PC-9 (cell line): ENCODE measurements around the gene ALG12. TPM values are rescaled to one million over a fixed set of nuclear protein-coding genes. Genes with fewer than 3 reads are reported as not detected.

Experiments
- BruUV-seq: library from RNA; stranded (reverse); fragments of 400-500 nt; replicated peaks from 2 replicates; lab custom pipeline; 2021; lab: Mats Ljungman, UMichigan
- CTCF ChIA-PET: fragments of 300-600 bp; sonication (Branson Sonifier 250); formaldehyde crosslinking; loops from one replicate; lab custom pipeline; 2022; ENCODE audit warnings: antibody characterized with exemption; lab: Charles Lee
- POLR2A ChIA-PET: fragments of 300-600 bp; sonication (Branson Sonifier 250); formaldehyde crosslinking; loops from one replicate; lab custom pipeline; 2022; ENCODE audit warnings: antibody characterized with exemption; ENCODE audit not compliant: unreplicated experiment; lab: Charles Lee
- DNase-seq, 2 experiments: peaks; one replicate each; pipeline versions ENCODE4 v3.0.0 to v3.0.0-alpha.2; 2015 to 2022; ENCODE audit warnings: mixed read lengths in 1 of 2
- H2AFZ ChIP-seq: fragments of 200-600 bp; sonication (generic); 2 replicates; pipeline ENCODE4 v1.8.1; 2017; ENCODE audit warnings: antibody characterized with exemption
- H3F3A ChIP-seq: fragments of 200-600 bp; sonication (generic); 2 replicates; pipeline ENCODE4 v1.8.1; 2017; ENCODE audit warnings: antibody characterized with exemption, mild to moderate bottlenecking, low read depth; ENCODE audit not compliant: insufficient read depth
- H3K27ac ChIP-seq: fragments of 200-600 bp; sonication (generic); 2 replicates; pipeline ENCODE4 v1.6.1; 2016; ENCODE audit warnings: mixed run types
- H3K27me3 ChIP-seq: fragments of 200-600 bp; sonication (generic); 2 replicates; pipeline ENCODE4 v1.6.1; 2016; ENCODE audit warnings: low read depth, mixed run types; ENCODE audit not compliant: insufficient read depth
- H3K36me3 ChIP-seq: fragments of 200-600 bp; sonication (generic); 2 replicates; pipeline ENCODE4 v1.6.1; 2016; ENCODE audit warnings: low read depth, mixed run types
- H3K4me1 ChIP-seq: fragments of 200-600 bp; sonication (generic); replicated peaks from 2 replicates; pipeline ENCODE4 v1.6.1; 2016; ENCODE audit warnings: mixed run types; ENCODE audit not compliant: insufficient read depth
- H3K4me2 ChIP-seq: fragments of 200-600 bp; sonication (generic); 2 replicates; pipeline ENCODE4 v1.6.1; 2017; ENCODE audit warnings: mixed run types
- H3K4me3 ChIP-seq: fragments of 200-600 bp; sonication (generic); 2 replicates; pipeline ENCODE4 v1.6.1; 2016; ENCODE audit warnings: mixed run types
- H3K79me2 ChIP-seq: fragments of 200-600 bp; sonication (generic); 2 replicates; pipeline ENCODE4 v1.6.1; 2017; ENCODE audit warnings: low read depth, mixed run types
- H3K9me2 ChIP-seq: fragments of 200-600 bp; sonication (generic); 2 replicates; pipeline ENCODE4 v1.8.1; 2017; ENCODE audit warnings: mild to moderate bottlenecking; ENCODE audit not compliant: insufficient read depth
- H3K9me3 ChIP-seq: fragments of 200-600 bp; sonication (generic); 2 replicates; pipeline ENCODE4 v1.8.1; 2016; ENCODE audit warnings: low read depth; ENCODE audit not compliant: insufficient read depth
- H4K20me1 ChIP-seq: fragments of 200-600 bp; sonication (generic); 2 replicates; pipeline ENCODE4 v1.8.1; 2017; ENCODE audit not compliant: insufficient read depth
- CTCF ChIP-seq: fragments of 200-600 bp; sonication (generic); conservative IDR thresholded peaks from 2 replicates; pipeline ENCODE4 v1.6.1; 2017; ENCODE audit warnings: mixed run types, antibody characterized with exemption, mild to moderate bottlenecking, moderate library complexity
- EZH2 ChIP-seq: fragments of 200-600 bp; sonication (generic); IDR thresholded peaks from 2 replicates; pipeline ENCODE4 v1.8.0; 2017; ENCODE audit warnings: antibody characterized with exemption, low read depth
- intact Hi-C: fragments of 100-400 bp; cut with micrococcal nuclease; formaldehyde crosslinking; loops from one replicate; pipeline ENCODE4 v1.10.0; 2022; ENCODE audit not compliant: unreplicated experiment
- total RNA-seq: library from RNA; stranded (reverse); gene quantifications from 2 replicates; pipeline ENCODE4 v1.2.3, GENCODE V29; 2021

ALG12 gene
- total RNA-seq, 1 experiment from 2014 or later, result 16.8 TPM

GRCh38 chr22:49914256-49914655, 4.0 kb downstream of the ALG12 start:
- POLR2A ChIA-PET, result interaction anchor here (0.7 kb wide), 1 partner anchor 22 kb away, joined by 3 read pairs; no protein-coding TSS in a partner anchor
- intact Hi-C loops, result loop anchor here (2.0 kb wide), 1 partner anchor 59 kb away; no protein-coding TSS in a partner anchor
- TF ChIP-seq EZH2 (no peak), CTCF (no peak)

GRCh38 chr22:49913446-49913845, 4.8 kb downstream of the ALG12 start:
- no TSS peak for BruUV-seq
- Histone ChIP-seq H3K4me3 (no peak overlapping the region), H3K9me3 (no peaks in the 10 kb centered on the region), H3K36me3 (peaks cover 4% of the 10 kb centered on the region; the same call in 1 of the 2 replicates), H3K4me2 (no peak overlapping the region), H4K20me1 (no peaks in the 10 kb centered on the region), H3K27me3 (no peaks in the 10 kb centered on the region), H3F3A (no peaks in the 10 kb centered on the region), H3K27ac (no peak overlapping the region), H3K9me2 (no peaks in the 10 kb centered on the region), H3K4me1 (peaks cover 8% of the 10 kb centered on the region), H3K79me2 (peaks cover 21% of the 10 kb centered on the region), H2AFZ (no peak overlapping the region)
- ChIA-PET CTCF (no interaction called here), POLR2A (interaction anchor here (0.7 kb wide), 1 partner anchor 21 kb away, joined by 3 read pairs; no protein-coding TSS in a partner anchor)
- intact Hi-C loops, result no loop called here
- TF ChIP-seq CTCF (no peak), EZH2 (no peak)
- DNase-seq, result no peak

More at GRCh38 chr22:49914256-49914655, 4.0 kb downstream of the ALG12 start:
- Histone ChIP-seq H3F3A (no peaks in the 10 kb centered on the region), H3K4me3 (no peak overlapping the region), H3K79me2 (peaks cover 21% of the 10 kb centered on the region), H4K20me1 (no peaks in the 10 kb centered on the region), H3K27me3 (no peaks in the 10 kb centered on the region), H3K4me1 (peaks cover 13% of the 10 kb centered on the region), H2AFZ (no peak overlapping the region), H3K9me3 (no peaks in the 10 kb centered on the region), H3K4me2 (no peak overlapping the region), H3K36me3 (peaks cover 4% of the 10 kb centered on the region; the same call in 1 of the 2 replicates), H3K9me2 (no peaks in the 10 kb centered on the region), H3K27ac (no peak overlapping the region)
- no TSS peak for BruUV-seq
- CTCF ChIA-PET, result no interaction called here
- DNase-seq, result no peak

- no peak for DNase-seq
- peaks cover 4% of the 10 kb centered on the region; the same call in 1 of the 2 replicates for H3K36me3 ChIP-seq
- H3K27ac ChIP-seq, result no peak overlapping the region
- H3F3A ChIP-seq, result no peaks in the 10 kb centered on the region
- intact Hi-C loops, result no loop called here
- H3K4me1 ChIP-seq, result peaks cover 8% of the 10 kb centered on the region
- H3K9me2 ChIP-seq, result no peaks in the 10 kb centered on the region
- no peak overlapping the region for H3K4me2 ChIP-seq
- no peaks in the 10 kb centered on the region for H3K9me3 ChIP-seq
- no peak overlapping the region for H3K4me3 ChIP-seq
- POLR2A ChIA-PET, result no interaction called here
- CTCF ChIA-PET, result no interaction called here
- no peak for TF ChIP-seq CTCF
- no peak overlapping the region for H2AFZ ChIP-seq
- BruUV-seq, result no TSS peak
- no peaks in the 10 kb centered on the region for H4K20me1 ChIP-seq
- H3K27me3 ChIP-seq, result no peaks in the 10 kb centered on the region
- H3K79me2 ChIP-seq, result peaks cover 21% of the 10 kb centered on the region
These were observed 5.2 kb downstream of the ALG12 start for GRCh38 chr22:49913026-49913425.
